GM19395 (cell line): Measurements from ENCODE around the gene DSCAML1.

Experiments used
- ATAC-seq: cut with Tn5 transposase; IDR thresholded peaks from one replicate; pipeline ENCODE4 v1.9.1; 2021; ENCODE audit warnings: mild to moderate bottlenecking, moderate library complexity; ENCODE audit not compliant: unreplicated experiment

Gene DSCAML1

GRCh38 chr11:117535201-117535849 is 261.7 kb downstream of the DSCAML1 start:
- no peak for ATAC-seq

DNA sequence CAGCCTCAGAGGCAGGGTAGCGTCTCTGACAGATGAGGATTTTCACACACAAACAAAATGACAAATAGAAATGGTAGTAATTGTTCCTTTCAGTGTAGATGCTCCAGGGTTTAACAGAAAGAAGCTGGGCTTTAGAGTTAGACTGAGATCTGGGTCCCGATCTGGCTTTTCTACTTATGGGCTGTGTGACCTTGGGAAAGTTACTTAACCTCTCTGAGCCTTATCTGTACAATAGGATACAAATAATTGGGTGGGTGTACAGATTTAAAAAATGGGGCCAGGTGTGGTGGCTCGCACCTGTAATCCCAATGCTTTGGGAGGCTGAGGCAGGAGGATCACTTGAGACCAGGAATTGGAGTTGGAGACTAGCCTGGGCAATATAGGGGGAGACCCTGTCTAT is 264.4 kb downstream of the DSCAML1 start:
- no peak for ATAC-seq

DNA sequence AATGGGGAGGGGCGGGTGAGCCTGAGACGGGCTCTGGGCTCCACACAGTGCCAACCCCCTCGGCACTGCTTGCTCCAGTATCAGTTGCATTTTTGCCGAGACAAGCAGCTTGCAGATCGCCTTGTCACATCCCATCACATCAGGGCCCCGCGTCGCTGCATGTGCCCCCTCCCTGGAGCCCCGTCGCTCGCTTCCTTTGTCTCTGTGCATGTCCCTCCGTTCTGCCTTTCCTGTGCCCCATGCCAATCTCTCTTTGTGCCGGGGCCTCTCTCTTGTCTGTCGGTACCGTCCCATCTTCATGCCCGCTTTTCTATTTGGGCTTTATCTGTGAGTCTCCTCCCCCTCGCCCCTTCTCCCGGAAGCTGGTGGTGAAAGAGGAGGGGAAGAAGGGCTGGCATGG is 267.2 kb downstream of the DSCAML1 start:
- no peak for ATAC-seq

DNA sequence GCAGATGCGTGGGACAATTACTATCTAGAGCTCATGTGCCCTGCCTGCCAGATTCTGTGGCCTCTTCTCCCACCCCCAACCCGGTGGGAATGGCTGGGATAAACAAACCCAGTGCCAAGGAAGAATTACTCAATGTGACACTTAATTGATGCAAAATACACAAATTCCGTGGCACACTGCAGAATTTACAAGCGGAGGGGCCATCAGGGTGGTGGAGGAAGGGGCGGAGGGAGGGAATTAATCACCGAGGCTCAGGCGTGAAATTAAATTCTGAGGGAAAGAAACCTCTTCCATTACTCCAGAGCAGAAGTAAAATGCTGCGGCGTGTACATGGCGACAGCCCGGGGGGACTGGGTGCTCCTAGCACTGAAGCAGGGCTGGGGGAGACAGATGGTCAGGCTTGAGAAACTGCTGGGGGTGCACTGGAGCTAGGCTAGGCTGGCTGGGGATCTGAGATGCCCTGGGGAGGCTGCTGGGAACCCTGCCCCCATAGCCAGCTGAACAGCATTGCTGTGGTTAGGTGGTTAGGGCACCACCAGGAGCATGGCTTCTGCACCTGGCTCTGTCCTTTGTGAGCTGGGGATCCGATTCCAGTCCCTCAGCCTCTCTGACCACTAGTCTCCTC is 268.8 kb downstream of the DSCAML1 start:
- ATAC-seq = no peak

DNA sequence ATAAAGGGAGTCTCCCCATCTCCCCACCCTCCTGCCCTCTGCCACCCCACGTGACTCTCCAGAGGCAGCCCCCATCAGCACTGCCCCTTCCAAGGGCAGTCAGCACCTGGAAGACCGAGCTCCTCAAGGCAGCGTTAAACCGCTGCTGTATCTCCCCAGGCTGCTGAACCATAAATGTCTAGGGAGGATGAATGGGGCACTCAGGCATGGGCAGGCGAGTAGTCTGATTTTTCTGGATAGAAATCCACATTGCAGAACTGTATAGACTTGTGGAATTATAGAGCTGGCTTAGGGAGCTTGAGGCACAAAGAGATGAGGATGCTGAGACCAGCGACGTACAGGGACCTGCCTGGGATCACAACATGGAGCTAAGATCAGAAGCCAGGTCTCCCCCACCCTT is 269.7 kb downstream of the DSCAML1 start:
- no peak for ATAC-seq

GRCh38 chr11:117525866-117526542 is 271.0 kb downstream of the DSCAML1 start:
- ATAC-seq = no peak

DNA sequence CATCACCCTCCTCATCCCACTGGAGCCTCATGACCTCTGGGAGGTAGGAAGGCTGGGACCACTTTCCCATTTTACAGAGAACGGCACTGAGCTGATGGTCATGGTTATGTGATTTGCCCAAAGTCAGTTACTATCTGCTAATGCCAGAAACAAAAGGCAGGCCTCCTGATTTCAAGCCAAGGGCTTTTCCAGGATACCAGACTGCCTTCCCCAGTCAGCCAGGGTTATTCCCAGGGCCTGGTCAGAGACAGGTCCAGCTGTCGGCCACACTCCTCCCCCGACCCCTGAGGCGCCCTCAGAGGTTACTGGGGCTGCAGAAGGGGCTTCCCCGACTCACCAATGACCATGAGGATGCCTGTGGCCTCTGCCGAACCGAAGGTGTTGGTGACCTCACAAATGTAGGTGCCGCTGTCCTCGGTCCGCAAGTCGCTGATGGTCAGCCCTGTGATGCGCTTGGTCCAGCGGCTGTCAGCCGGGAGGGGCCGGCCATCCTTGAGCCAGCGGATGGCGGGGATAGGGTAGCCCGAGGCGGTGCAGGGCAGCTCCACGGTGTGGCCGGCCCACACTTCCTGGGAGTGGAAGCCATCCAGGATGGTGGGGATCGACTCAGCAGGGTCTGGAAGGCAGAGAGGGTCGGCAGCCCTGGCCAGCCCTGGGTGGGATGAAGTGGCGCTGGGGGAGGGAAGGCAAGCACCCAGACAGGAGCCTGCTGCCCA is 272.4 kb downstream of the DSCAML1 start:
- ATAC-seq = no peak

GRCh38 chr11:117523680-117524079 is 273.3 kb downstream of the DSCAML1 start:
- ATAC-seq = no peak

DNA sequence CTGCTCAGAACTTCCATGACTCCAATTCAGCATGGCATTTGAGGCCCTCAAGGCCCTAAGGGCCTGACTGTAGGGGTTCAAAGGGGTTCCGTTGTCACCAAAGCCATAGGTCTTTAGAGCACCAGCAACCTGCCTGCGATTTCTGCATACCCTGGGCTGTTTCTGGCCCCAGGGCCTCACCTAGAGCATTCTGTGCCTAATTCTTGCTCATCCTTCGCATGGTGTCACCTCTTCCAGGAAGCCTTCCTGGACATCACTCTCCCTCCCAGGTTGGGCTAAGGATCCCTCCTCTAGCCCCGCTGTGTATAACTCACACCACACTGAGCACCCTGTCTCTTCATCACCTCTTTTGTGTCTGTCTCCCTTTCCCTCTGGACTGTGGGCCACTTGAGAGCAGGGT is 275.0 kb downstream of the DSCAML1 start:
- no peak for ATAC-seq

GRCh38 chr11:117520966-117521365 is 276.1 kb downstream of the DSCAML1 start:
- ATAC-seq = no peak

DNA sequence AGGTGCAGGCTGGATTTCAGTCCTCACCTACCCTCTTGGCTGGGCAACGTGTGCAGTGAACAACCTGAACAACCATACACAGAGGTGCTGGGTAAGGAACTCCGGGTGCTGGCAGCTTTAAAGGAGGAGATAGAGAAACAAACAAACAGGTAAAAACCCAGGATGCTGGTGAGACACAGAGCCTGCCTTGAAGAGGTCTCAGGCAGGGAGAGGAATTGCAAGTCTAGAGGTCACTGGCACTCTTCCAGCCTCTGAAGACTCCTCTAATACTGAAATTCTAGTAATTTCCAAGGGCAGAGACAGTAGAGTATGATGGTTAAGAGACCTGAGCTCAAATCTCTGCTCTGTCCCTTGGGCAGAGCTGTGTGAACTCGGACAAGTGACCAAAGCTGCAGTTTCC is 276.8 kb downstream of the DSCAML1 start:
- ATAC-seq = no peak

GRCh38 chr11:117519590-117519989 is 277.4 kb downstream of the DSCAML1 start:
- no peak for ATAC-seq

GRCh38 chr11:117519170-117519569 is 277.8 kb downstream of the DSCAML1 start:
- no peak for ATAC-seq

GRCh38 chr11:117518455-117518854 is 278.6 kb downstream of the DSCAML1 start:
- ATAC-seq = no peak

GRCh38 chr11:117517097-117517496 is 279.9 kb downstream of the DSCAML1 start:
- no peak for ATAC-seq

DNA sequence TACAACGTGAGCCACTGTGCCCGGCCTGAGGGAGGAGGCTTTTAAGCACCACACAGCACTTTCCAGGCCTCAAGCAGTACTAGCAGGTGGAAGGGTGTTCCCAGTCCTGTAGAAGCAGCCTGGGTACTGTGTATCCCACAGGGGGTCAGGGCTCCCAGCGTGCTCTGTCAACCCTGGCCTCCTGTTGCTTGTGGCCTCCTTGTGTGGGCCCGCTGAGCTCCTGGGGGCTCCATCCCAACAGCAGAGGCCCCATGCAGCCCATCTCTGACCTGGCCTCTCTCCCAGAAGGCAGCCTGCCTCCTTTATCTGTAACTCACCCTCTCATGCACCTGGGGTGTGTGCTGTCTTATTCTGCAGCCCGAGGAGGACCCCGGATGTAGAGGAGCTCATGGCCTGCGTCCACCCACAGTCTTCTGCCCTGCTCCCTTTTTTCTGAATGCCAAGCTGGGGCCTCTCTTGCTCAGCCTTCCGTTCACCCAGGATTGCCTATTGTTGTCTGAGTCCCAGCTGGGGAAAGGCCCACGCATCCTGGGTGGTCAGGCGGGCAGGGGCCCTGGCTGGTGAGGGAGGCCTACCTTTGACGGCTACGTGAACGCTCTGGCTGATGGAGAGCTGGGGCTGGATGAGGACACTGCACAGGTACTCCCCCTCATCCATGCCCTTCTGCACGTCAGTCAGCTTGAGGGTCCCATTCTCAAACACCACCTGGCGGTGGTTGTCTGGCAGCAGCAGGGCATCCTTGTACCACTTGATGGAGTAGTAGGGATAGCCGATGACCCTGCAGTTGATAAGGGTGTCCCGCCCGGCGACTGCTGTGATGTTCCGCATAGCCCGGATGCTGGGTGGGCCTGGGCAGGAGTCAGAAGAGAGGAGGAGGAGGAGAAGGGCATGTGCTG is 280.9 kb downstream of the DSCAML1 start:
- ATAC-seq = no peak

DNA sequence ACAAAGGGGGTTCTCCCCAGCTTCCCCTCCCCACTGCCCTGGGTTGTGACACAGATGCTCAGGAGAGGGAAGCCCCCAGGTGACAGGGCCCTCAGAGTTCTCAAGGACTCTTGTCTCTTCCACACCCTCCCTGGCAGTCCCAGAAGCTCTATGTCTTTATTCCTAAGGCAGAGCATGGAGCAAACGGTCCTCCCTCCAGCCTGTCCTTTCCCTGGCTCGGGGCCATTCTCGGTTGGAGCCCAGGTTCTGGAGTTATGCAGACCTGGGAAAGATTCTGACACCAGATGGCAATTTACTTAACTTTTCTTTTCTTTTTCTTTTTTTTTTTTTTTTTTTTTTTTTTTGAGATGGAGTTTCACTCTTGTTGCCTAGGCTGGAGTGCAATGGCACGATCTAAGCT is 282.8 kb downstream of the DSCAML1 start:
- ATAC-seq = no peak

DNA sequence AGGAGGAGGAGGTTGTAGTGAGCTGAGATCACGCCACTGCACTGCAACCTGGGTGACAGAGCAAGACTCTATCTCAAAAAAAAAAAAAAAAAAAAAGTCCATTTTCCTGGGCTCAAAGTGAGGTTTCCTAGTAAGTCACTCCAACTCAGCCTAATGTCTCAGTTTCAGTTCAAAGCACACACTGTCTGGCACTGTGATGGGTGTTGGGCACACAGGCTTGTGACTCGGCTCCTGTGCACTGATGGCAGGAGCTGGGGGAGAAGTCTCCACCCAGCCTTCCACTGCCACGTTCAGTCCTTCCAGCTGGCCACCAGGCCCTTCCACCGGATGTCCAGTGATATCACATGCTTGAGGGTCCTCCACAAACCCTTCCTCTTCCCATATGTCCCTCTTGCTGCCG is 283.4 kb downstream of the DSCAML1 start:
- no peak for ATAC-seq

DNA sequence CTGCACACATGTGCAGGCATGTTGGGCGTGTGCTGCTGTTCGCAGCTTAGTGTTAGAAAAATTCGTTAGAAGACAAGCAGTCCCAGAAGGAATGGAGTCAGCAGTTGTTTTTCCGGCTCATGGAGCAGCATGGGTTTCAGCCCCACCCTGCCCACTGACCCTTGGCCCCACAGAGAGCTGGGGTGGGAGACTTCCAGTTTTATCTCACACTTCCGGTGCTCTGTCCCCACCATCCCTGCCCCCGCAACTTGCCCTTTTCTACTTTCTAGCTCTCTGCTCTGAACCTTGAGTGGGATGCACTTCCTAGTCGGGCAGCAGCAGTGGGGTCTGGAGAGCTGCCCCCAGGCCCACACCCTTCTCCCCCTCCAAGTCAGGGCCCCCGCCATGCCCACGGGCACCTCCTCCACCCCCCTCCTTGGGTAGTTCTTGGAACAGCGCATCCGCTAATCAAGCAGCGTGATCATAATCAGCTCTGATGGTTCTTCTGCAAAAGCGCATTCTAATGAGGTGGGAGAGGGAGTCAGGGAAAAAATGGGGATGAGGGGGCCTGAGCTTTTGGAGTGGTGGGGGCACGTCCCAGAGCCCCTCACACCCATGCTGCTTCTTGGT is 285.0 kb downstream of the DSCAML1 start:
- no peak for ATAC-seq

- ATAC-seq = no peak
Measured at GRCh38 chr11:117511483-117511930, 285.5 kb downstream of the DSCAML1 start.
